ENCODE measurements around the gene LRR1. TPM values are rescaled to one million over a fixed set of nuclear protein-coding genes. Genes with fewer than 3 reads are reported as not detected.
"Not testable (repeated sequence)": the region's sequence is repeated elsewhere in the genome, so short reads cannot be mapped to it uniquely, and the experiment has no call there.

Gene LRR1
- total and polyA plus RNA-seq, 8 donors, result 0.45 to 14.7 (median 7.7) TPM

DNA sequence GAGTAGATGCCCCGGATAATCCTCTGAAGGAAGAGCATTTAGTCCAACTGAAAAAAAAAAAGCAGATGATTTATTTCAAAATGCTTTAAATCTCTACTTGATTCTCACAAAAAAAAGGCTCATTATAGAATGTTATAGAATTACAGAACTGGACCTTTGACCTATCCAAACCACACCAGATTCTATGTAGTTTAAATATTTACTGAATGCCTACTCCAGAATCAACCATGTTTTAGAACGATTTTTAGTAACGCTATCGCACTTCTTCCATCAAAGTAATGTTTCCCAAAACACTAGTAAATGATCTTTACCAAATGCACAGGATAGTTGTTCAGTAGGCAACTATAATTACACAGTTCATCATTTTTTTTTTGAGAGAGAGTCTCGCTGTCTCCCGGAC lies 15.1 kb upstream of the LRR1 start:
- peaks cover 17 to 54% (median 32%) of the 10 kb centered on the region in 4 donors for H3K4me1 ChIP-seq
- TF ChIP-seq EP300 (IDR thresholded peaks at IDR 0.05), result no peak
- no peak for TF ChIP-seq POLR2AphosphoS5 (IDR thresholded peaks at IDR 0.05)
- TF ChIP-seq CTCF (IDR thresholded peaks at IDR 0.05), result no peak
- no peak for TF ChIP-seq POLR2A (IDR thresholded peaks at IDR 0.05)
- no peak overlapping the region for H3K27ac ChIP-seq
- intact Hi-C loops (cut with DNase I; ENCODE audit: low total_unique reads), result no loop called here
- no peaks in the 10 kb centered on the region for H3K27me3 ChIP-seq
- no peak for DNase-seq
- peak overlapping the region in 3 of 4 donors; percentile 1 to 88 (median 82) for H3K4me3 ChIP-seq
- no peaks in the 10 kb centered on the region for H3K9me3 ChIP-seq
- 56 to 67% (median 59%) methylated on average over 6 of the region's 6 CpGs for WGBS, 5 donors
- peaks cover 18 to 34% (median 30%) of the 10 kb centered on the region in 4 donors for H3K36me3 ChIP-seq

- Histone ChIP-seq H3K27ac (no peak overlapping the region), H3K36me3 (peaks cover 18 to 34% (median 30%) of the 10 kb centered on the region in 4 donors), H3K4me3 (peak overlapping the region in 3 of 4 donors; percentile 1 to 88 (median 82)), H3K4me1 (peaks cover 17 to 54% (median 32%) of the 10 kb centered on the region in 4 donors), H3K27me3 (no peaks in the 10 kb centered on the region), H3K9me3 (no peaks in the 10 kb centered on the region)
- TF ChIP-seq CTCF (IDR thresholded peaks at IDR 0.05), result no peak
- no peak for TF ChIP-seq POLR2A (IDR thresholded peaks at IDR 0.05)
- no peak for TF ChIP-seq EP300 (IDR thresholded peaks at IDR 0.05)
- no peak for TF ChIP-seq POLR2AphosphoS5 (IDR thresholded peaks at IDR 0.05)
- 76 to 83% (median 82%) methylated on average over 11 of the region's 11 CpGs for WGBS, 5 donors
- intact Hi-C loops (cut with DNase I; ENCODE audit: low total_unique reads), result no loop called here
- no peak for DNase-seq
Measured at GRCh38 chr14:49584058-49584457, 14.7 kb upstream of the LRR1 start.

DNA sequence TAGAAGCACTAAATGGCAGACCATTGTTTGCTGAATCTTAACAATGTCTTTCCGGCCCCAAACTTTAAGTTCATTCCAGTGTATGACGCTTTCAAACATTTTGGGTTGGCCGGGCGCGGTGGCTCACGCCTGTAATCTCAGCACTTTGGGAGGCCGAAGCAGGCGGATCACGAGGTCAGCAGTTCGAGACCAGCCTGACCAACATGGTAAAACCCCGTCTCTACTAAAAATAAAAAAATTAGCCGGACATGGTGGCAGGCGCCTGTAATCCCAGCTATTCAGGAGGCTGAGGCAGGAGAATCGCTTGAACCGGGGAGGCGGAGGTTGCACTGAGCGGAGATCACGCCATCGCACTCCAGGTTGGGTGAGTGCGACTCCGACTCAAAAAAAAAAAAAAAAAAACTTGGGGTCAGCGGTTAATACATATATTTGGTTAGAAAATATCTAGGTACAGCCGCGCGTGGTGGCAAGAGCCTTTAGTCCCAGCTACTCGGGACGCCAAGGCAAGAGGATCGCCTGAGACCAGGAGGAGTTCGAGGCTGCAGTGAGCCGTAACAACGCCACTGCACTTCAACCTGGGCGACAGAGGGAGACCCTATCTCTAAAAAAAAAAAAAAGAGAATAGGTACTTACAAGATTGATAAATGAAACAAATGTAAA lies 13.6 kb upstream of the LRR1 start:
- WGBS, 5 donors, result 7 to 14% (median 10%) methylated on average over 32 of the region's 32 CpGs
- intact Hi-C loops (cut with DNase I; ENCODE audit: low total_unique reads), result not testable (repeated sequence)

DNA sequence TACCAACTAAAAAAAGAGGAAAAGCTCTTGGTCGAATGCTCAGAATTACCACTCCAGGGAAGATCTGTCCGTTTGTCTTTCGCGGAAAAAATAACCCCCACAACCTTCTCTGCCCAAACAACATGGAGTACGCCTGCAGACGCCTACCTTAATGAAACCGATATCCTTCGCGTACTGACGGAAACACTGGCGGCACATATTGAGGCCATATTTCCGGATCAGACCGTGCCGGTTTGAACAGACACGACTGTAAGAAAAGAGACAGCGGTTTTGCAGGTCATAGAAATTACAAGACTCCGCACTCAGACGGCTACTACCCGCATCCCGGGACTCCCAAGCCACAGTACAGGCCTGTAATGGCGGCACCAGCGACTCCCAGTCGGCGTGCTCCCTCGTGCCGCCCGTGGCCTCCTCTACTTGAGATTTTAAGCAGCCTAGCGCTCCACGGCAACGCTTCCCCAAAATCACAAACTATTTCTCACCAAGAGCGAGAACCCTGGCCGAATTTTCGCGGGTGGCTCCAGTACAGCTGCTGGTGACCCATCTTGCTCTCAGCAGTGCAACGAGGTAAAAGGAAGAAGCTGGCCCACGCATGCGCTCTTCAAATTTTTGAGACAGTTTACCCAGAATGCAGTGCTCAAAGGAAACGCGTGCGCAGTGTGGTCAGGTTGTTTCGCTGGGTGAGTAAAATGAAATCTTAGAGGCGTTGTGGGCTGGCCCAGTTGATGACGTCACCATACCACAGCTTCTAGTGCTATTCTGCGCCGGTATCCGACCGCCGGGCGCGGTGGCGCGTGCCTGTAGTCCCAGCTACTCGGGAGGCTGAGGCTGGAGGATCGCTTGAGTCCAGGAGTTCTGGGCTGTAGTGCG lies 12.7 kb upstream of the LRR1 start, which contains the start of gene RPS29:
TSS of gene RPS29 (minus strand) at position 578 of the 870 bp plus-strand sequence. CDS start at position 544, 34 bp downstream.
- H3K9me3 ChIP-seq, result no peaks in the 10 kb centered on the region
- WGBS, 5 donors, result 0 to 1% (median 0%) methylated on average over 52 to 54 of the region's 55 CpGs
- H3K27ac ChIP-seq, result peak within 1 kb of the TSS; percentile 84 to 98 (median 96)
- no peaks in the 10 kb centered on the region for H3K27me3 ChIP-seq
- intact Hi-C loops (cut with DNase I; ENCODE audit: low total_unique reads), result no loop called here
- H3K4me1 ChIP-seq, result peaks cover 17 to 54% (median 32%) of the 10 kb centered on the region in 4 donors
- peak; percentile 95 to 98 (median 96) for TF ChIP-seq POLR2AphosphoS5 (IDR thresholded peaks at IDR 0.05)
- TF ChIP-seq POLR2A (IDR thresholded peaks at IDR 0.05), result peak in 2 of 4 donors; percentile 86 to 88
- TF ChIP-seq EP300 (IDR thresholded peaks at IDR 0.05), result no peak
- H3K4me3 ChIP-seq, result peak within 1 kb of the TSS; percentile 61 to 92 (median 85)
- H3K36me3 ChIP-seq, result peaks cover 18 to 34% (median 30%) of the 10 kb centered on the region in 4 donors
- peak; percentile 99 to 100 for DNase-seq

More for the DNA sequence above, 13.6 kb upstream of the LRR1 start:
- Histone ChIP-seq H3K27ac (peak overlapping the region; percentile 84 to 98 (median 96)), H3K4me3 (peak overlapping the region; percentile 61 to 92 (median 85)), H3K4me1 (peaks cover 17 to 54% (median 32%) of the 10 kb centered on the region in 4 donors), H3K36me3 (peaks cover 18 to 34% (median 30%) of the 10 kb centered on the region in 4 donors)
- H3K9me3 ChIP-seq, H3K27me3 ChIP-seq: not testable (repeated sequence)
- DNase-seq, result peak in 1 of 2 donors; percentile 50
